ENCODE data around the gene C2CD5. TPM values are rescaled to one million over a fixed set of nuclear protein-coding genes. Genes with fewer than 3 reads are reported as not detected.
"Not testable (repeated sequence)": the region's sequence is repeated elsewhere in the genome, so short reads cannot be mapped to it uniquely, and the experiment has no call there.

The C2CD5 gene
- total RNA-seq, 1 donor from 2014 or later: 43.6 TPM

GRCh38 chr12:22536971-22537544 is 7.3 kb downstream of the C2CD5 start:
- intact Hi-C loops (cut with micrococcal nuclease): no loop called here

DNA sequence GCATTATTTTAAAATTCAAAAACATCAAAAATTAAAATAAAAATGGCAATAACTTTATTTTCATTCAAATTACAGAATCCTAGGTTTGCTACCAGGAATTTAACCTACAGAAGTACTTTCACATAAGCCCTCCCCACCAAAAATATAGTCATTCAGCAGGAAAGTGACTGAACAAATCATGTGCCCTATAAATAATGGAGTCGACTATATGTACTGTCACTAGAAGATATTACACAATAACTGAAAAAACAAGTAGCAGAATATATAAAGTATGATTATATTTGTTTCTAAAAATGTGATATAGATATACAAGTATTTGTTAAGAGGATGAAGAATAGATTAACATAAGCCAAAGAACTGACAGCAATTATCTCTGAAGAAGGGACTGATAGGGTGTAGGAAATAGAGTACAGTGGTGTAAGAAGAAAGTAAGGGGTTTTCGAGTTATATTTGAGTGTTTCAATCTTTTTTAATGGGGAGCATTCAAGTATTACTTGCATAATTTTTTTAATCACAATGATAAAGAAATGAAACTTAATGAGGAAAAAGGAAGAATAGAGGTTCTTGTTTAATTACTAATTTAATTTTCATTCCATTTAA is 7.9 kb downstream of the C2CD5 start:
- intact Hi-C loops (cut with micrococcal nuclease): no loop called here

GRCh38 chr12:22535478-22535877 is 8.9 kb downstream of the C2CD5 start:
- intact Hi-C loops (cut with micrococcal nuclease): loop anchor here (1.0 to 2.0 kb wide), 2 partner anchors 9 to 91 kb away; partner anchors contain the start of gene C2CD5

DNA sequence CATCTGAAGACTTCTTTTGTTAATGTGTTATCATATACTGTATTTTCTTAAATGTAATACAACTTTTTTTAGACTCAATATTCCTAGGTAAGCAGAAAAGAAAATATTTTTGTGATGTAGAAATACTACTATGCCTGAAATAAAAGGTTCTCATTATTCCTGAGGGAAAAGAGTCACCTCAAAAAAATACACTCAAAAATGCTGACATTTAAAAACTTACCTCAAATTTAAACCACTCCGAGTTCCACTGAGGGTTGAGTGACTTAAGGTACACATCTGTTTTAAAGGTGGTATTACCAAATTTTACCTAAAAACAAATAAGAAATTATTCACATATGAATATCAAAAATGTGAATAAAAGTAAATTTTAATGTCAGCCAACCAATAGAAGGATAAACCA is 9.3 kb downstream of the C2CD5 start:
- intact Hi-C loops (cut with micrococcal nuclease): loop anchor here (1.0 to 2.0 kb wide), 2 partner anchors 9 to 92 kb away; partner anchors contain the start of gene C2CD5

GRCh38 chr12:22533155-22533554 is 11.2 kb downstream of the C2CD5 start:
- intact Hi-C loops (cut with micrococcal nuclease): no loop called here

GRCh38 chr12:22532317-22532716 is 12.0 kb downstream of the C2CD5 start:
- intact Hi-C loops (cut with micrococcal nuclease): no loop called here

DNA sequence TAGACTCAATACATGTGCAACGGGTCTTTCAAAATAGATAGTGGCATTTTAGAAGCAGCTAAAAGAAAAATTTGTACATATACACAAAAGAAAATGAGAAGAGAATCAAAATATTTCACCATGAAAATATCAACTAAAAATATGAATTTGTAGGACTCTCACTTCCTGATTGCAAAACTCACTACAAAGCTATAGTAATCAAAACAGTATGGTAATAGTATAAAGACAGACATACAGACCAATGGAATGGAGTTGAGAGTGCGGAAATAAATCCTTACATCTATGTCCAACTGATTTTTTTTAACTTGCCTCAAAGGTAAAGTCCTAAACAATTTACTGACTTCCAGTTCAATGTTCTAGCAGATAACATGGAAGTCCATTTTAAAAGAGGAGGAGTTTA is 13.1 kb downstream of the C2CD5 start:
- intact Hi-C loops (cut with micrococcal nuclease): no loop called here

DNA sequence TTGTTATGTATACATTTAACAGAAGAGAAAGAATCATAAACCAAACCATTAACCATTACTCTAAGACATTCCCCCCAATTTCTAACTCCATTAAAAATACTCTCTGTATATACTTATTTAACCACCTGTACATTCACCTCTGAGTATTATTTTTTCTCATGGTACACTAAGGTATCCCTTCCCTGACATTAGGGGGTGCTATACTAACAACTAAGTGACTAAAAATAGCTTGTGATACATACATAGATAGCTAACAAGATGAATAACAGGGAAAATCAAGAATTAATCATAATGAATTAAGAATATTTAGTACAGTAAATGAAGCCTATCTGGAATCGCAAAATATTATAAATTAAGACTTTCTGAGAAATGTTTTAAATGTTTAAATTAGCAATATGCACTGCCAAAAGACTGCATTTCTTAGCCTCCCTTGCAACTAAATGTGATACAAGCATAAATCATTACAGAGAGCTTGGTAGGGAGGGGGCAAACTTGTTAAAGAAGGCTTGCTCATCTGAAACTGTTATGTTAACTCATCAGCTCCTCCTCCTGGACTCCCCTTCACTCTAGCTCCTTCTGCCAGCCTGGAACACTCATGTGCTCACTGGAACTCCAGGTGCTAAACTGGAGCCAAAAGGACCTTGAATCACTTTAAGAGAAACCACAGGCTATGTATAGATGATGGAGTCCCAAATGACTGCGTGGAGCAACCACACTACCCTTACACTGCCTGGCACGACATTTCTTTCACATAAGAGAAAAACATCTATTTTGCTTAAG is 14.9 kb downstream of the C2CD5 start:
- intact Hi-C loops (cut with micrococcal nuclease): loop anchor here (1.0 kb wide), 4 partner anchors 15 to 141 kb away; partner anchors contain the start of gene C2CD5

GRCh38 chr12:22527999-22528398 is 16.3 kb downstream of the C2CD5 start:
- intact Hi-C loops (cut with micrococcal nuclease): no loop called here

DNA sequence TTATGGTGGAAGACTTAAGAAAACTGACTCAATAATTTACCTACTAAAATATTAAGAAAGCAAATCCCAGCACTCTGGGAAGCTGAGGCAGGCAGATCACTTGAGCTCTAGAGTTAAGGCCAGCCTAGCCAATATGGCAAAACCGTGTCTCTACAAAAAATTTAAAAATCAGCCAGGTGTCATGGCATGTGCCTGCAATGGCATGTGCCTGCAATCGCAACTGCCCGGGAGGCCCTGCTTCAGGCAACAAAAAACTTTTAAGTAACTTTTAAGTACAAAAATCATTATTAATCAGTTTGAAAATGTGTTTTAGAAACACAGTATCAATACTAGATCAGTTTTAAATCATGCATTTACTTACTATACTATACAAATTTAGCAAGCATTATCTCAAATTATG is 17.5 kb downstream of the C2CD5 start:
- intact Hi-C loops (cut with micrococcal nuclease): no loop called here

- intact Hi-C loops (cut with micrococcal nuclease): no loop called here
These were observed 18.9 kb downstream of the C2CD5 start for GRCh38 chr12:22525426-22525825.

GRCh38 chr12:22518998-22519397 is 25.3 kb downstream of the C2CD5 start:
- intact Hi-C loops (cut with micrococcal nuclease): no loop called here

GRCh38 chr12:22518060-22518719 is 26.2 kb downstream of the C2CD5 start:
- intact Hi-C loops (cut with micrococcal nuclease): no loop called here

DNA sequence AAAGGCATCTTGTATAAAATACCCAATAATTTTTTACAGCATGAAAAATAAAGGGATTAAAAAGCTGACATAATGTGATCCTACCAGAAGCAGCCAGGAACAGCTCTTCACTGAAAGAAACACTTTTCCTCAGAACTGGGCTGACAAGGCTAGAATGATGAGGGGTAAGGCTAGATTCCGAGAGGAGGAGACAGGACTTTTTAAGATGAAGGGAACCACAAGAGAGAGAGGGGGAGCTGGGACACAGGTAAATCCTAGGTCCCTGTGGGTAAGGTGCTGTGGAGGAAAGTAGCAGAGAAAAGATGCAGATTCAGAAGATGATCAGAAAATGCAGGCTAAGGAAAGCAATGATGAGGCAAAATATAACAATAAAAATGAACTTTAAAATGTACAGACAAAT is 29.5 kb downstream of the C2CD5 start:
- intact Hi-C loops (cut with micrococcal nuclease): no loop called here

DNA sequence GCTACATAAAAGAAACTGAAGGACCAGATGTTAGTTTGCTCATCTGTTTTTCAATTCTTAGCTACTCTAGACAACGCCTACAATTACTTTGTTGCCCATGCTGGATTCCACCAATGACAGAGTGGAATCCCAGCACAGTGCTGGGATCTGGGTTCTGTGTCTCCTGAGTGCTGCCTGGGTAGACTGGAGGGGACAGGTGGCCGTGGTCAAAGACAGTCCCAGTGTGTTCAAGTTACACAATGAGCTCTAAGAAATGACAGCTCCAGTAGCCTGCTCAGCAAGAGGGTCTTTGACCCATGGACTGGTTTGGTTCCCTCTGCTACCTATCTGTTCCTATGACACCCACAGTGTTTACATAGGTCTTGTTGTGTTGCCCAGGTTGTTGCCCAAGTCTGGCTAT is 38.5 kb downstream of the C2CD5 start:
- intact Hi-C loops (cut with micrococcal nuclease): no loop called here

GRCh38 chr12:22500100-22500499 is 44.2 kb downstream of the C2CD5 start:
- intact Hi-C loops (cut with micrococcal nuclease): no loop called here

DNA sequence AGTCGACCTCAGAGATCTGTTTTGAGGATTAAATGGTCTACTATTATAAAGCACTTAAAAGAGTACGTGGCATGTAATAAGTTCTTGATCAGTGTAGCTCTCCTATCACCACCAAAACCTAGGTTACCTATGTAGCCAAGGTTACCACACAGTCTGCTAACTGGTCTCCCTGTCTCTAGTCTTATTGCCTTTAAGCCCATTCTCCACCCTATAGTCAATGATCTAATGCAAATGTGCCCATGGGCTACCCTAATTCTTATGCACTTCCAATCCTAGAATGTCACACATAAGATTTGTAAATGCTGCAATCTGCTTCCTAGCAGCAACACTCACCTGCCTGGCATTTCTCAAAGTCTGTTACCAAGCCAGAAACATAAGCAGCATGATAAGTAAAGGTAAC is 44.9 kb downstream of the C2CD5 start:
- intact Hi-C loops (cut with micrococcal nuclease): no loop called here

- intact Hi-C loops (cut with micrococcal nuclease): no loop called here
These were observed 50.0 kb downstream of the C2CD5 start for GRCh38 chr12:22494319-22494718.

DNA sequence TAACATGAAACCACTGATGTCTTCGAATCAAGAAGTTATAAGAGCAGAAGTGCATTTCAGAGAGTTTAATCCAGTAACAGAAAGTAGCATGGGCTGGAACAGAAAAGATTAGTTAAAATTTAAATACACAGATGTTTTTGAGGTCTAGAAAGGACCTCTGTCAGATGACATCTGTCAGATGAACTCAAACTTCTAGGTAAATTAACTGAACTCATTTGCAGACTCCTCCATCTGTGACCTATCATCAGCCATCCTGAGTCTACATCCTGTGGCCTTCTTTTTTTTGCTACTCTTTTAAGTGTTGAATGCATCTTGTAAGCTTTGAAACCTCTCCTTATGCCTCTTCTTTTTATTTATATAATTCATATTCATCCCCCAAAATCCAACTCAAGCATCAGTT is 53.3 kb downstream of the C2CD5 start:
- intact Hi-C loops (cut with micrococcal nuclease): no loop called here

DNA sequence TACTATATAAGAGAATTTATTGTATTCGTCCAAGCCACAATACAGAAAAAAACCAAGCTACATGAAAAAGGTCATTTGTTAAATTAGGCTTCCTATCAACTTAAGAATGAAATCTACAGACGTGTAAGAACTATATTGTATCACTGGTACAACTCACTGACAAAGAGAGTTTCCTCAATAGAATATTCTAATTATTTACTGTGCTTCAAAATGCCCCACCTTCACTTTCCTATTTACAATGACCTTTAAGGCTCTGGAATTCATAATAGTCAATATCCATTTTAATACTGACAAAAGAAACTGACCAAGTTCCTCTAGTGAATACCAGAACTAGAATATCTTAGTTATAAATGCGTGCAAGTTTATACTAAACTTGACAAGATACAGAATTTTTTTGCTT is 55.9 kb downstream of the C2CD5 start:
- intact Hi-C loops (cut with micrococcal nuclease): no loop called here

DNA sequence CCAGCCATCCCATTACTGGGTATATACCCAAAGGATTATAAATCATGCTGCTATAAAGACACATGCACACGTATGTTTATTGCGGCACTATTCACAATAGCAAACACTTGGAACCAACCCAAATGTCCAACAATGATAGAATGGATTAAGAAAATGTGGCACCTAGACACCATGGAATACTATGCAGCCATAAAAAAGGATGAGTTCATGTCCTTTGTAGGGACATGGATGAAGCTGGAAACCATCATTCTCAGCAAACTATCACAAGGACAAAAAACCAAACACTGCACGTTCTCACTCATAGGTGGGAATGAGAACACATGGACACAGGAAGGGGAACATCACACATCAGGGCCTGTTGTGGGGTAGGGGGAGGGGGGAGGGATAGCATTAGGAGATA is 56.7 kb downstream of the C2CD5 start:
- intact Hi-C loops (cut with micrococcal nuclease): not testable (repeated sequence)

DNA sequence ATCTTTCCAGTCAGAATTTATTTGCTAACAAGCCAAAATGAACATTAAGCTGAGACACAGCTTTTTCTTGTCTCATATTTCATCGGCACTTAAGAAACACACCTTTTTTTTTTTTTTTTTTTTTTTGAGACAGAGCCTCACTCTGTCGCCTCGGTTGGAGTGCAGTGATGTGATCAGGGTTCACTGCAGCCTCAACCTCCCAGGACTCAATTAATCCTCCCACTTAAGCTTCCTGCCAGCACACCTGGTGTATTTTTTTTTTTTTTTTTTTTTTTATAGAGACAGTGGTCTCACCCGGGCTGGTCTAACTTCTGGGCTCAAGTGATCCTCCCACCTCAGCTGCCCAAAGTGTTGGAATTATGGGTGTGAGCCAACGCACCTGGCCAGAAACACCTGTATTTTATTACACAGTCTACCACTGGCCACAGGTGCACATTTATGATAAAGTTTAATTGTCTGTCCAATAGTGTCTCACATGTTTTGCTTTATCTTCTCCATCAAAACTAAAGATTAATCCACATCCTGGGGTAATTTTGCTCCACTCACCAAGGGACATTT is 62.7 kb downstream of the C2CD5 start:
- intact Hi-C loops (cut with micrococcal nuclease): no loop called here

Measured in T-helper 1 cell treated with Interleukin-12 subunit alpha and Interleukin-12 subunit beta and Interleukin-4 antibody, amounts not matched to agents 30 ng/mL and 1 ng/mL, for 36 hours (primary cell).